Measurements from ENCODE around the gene CNOT3.

Gene CNOT3

DNA sequence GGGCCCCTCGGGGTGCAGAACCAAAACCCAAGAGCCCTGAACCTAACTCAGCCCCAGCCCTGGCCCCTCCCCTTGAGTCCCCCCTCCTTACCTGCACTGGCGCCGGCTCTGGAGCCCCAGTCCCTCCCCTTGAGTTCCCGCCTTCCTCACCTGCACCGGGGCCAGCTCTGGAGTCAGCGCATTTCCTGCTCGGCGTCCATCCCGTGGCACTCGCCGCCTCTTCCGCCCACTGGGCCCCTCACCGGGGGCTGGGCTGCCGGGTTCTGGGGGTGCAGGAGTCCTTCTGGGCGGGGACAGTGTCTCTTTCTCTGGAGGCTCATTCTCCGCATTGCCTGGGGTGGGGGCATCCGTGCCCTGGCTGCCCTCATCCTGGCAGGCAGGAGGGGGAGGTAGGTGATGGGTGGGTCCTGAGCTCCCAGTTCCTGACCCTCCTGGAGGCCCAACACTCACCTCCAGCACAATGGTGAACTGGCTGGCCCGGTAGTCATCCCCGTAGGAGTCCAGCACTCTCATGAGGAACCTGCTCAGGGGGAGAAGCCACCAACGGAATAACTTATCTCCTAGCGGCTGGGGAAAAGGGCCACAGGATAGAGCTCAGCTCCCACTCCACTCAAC lies 29.6 kb upstream of the CNOT3 start:
- H3K36me3 ChIP-seq (ENCODE audit: control insufficient read depth in 2 of 2, insufficient read depth in 1 of 2, low read length in 2 of 2), result peaks cover 69 to 82% of the 10 kb centered on the region in 2 experiments
- CTCF ChIA-PET, result interaction anchor here (0.5 to 0.6 kb wide), 2 partner anchors 254 to 298 kb away, joined by 4 to 7 read pairs; no protein-coding TSS in a partner anchor
- TF ChIP-seq ZNF341 (tag by site-specific recombination; IDR thresholded peaks at IDR 0.05; ENCODE audit: low read depth) (no peak), EGR2 (tag by site-specific recombination; IDR thresholded peaks at IDR 0.05; ENCODE audit: low read depth) (peak; percentile 25; the same call in 1 of the 2 replicates), ZNF416 (tag by site-specific recombination; IDR thresholded peaks at IDR 0.05) (no peak)

DNA sequence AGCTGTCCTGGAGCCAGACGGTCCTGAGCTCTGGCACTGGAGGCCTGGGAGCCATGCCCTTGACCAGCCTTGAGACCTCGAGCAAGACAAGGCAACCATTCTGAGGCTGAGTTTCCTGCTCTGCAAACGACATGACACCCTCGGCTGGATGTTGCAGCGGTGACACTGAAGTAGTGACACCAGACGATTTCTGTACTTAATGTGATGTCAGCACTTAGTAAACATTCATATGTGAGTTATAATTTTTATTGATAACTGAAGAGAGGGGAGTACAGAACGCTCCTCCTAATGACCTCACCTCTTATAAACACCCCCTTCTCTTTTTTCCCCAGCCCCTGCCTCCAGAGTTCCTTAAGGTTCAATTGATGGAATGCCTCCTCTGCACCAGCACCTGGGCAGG lies 29.1 kb upstream of the CNOT3 start:
- TF ChIP-seq ZNF544 (tag by site-specific recombination; IDR thresholded peaks at IDR 0.05) (no peak), ZFP41 (tag by site-specific recombination; IDR thresholded peaks at IDR 0.05; ENCODE audit: borderline replicate concordance) (no peak), ZNF670 (tag by site-specific recombination; IDR thresholded peaks at IDR 0.05; ENCODE audit: low read depth) (no peak), ZBTB7A (tag by site-specific recombination; IDR thresholded peaks at IDR 0.05; ENCODE audit: low read depth) (no peak), OVOL3 (tag by site-specific recombination; IDR thresholded peaks at IDR 0.05) (no peak), ZNF335 (tag by site-specific recombination; conservative IDR thresholded peaks at IDR 0.05) (no peak), ZNF184 (tag by site-specific recombination; IDR thresholded peaks at IDR 0.05) (no peak), ZNF510 (tag by site-specific recombination; IDR thresholded peaks at IDR 0.05; ENCODE audit: insufficient replicate concordance) (no peak), ZNF341 (tag by site-specific recombination; IDR thresholded peaks at IDR 0.05; ENCODE audit: low read depth) (no peak), ZNF610 (tag by site-specific recombination; IDR thresholded peaks at IDR 0.05; ENCODE audit: borderline replicate concordance) (no peak), ZNF19 (tag by site-specific recombination; IDR thresholded peaks at IDR 0.05; ENCODE audit: low read depth) (no peak), MZF1 (tag by site-specific recombination; IDR thresholded peaks at IDR 0.05; ENCODE audit: borderline replicate concordance) (no peak), ZNF433 (tag by site-specific recombination; IDR thresholded peaks at IDR 0.05; ENCODE audit: low read depth) (no peak), TCF7L2 (IDR thresholded peaks at IDR 0.05; ENCODE audit: borderline replicate concordance, low read depth, low read length) (no peak), ZNF146 (tag by site-specific recombination; IDR thresholded peaks at IDR 0.05) (no peak), ZNF621 (tag by site-specific recombination; IDR thresholded peaks at IDR 0.05) (no peak), ZNF175 (tag by site-specific recombination; IDR thresholded peaks at IDR 0.05) (no peak), TRIM28 (IDR thresholded peaks at IDR 0.05; ENCODE audit: borderline replicate concordance, low read length) (no peak), ZSCAN16 (tag by site-specific recombination; IDR thresholded peaks at IDR 0.05) (no peak)
- ChIA-PET CTCF (interaction anchor here (0.5 kb wide), 1 partner anchor 255 kb away, joined by 7 read pairs; no protein-coding TSS in a partner anchor), POLR2A (interaction anchor here (1.7 kb wide), 1 partner anchor 29 kb away, joined by 5 read pairs; the partner anchor contains the start of gene CNOT3)
- H3K4me3 ChIP-seq (ENCODE audit: low read depth, low read length), result no peak overlapping the region
- no peak overlapping the region for H3K27ac ChIP-seq (ENCODE audit: extremely low read depth, low read depth, low read length)
- H3K4me1 ChIP-seq (ENCODE audit: control insufficient read depth, insufficient read depth, low read length), result peaks cover 2% of the 10 kb centered on the region; the same call in 1 of the 2 replicates
- peaks cover 75 to 82% of the 10 kb centered on the region in 2 experiments for H3K36me3 ChIP-seq (ENCODE audit: control insufficient read depth in 2 of 2, insufficient read depth in 1 of 2, low read length in 2 of 2)
- H3K9me3 ChIP-seq (ENCODE audit: control insufficient read depth, insufficient read depth, low read depth, low read length), result no peaks in the 10 kb centered on the region

More for the DNA sequence above, 29.6 kb upstream of the CNOT3 start:
- Histone ChIP-seq H3K4me3 (ENCODE audit: low read depth, low read length) (no peak overlapping the region), H3K9me3 (ENCODE audit: control insufficient read depth, insufficient read depth, low read depth, low read length) (no peaks in the 10 kb centered on the region), H3K27ac (ENCODE audit: extremely low read depth, low read depth, low read length) (0 out of 2 replicates have a peak overlapping the region, but pooled peaks have one; percentile 24), H3K4me1 (ENCODE audit: control insufficient read depth, insufficient read depth, low read length) (peaks cover 2% of the 10 kb centered on the region; the same call in 1 of the 2 replicates)
- POLR2A ChIA-PET, result interaction anchor here (1.7 to 2.1 kb wide), 2 partner anchors 8 to 29 kb away, joined by 5 to 12 read pairs; partner anchors contain the start of genes CNOT3, PRPF31 and TFPT

- ChIA-PET POLR2A (interaction anchor here (0.6 kb wide), 1 partner anchor 27 kb away, joined by 4 read pairs; the partner anchor contains the start of gene CNOT3), CTCF (no interaction called here)
- peaks cover 80 to 81% of the 10 kb centered on the region in 2 experiments for H3K36me3 ChIP-seq (ENCODE audit: control insufficient read depth in 2 of 2, insufficient read depth in 1 of 2, low read length in 2 of 2)
- H3K4me1 ChIP-seq (ENCODE audit: control insufficient read depth, insufficient read depth, low read length), result peaks cover 3% of the 10 kb centered on the region; the same call in 1 of the 2 replicates
- no peaks in the 10 kb centered on the region for H3K9me3 ChIP-seq (ENCODE audit: control insufficient read depth, insufficient read depth, low read depth, low read length)
- no peak overlapping the region for H3K4me3 ChIP-seq (ENCODE audit: low read depth, low read length)
- 0 out of 2 replicates have a peak overlapping the region, but pooled peaks have one; percentile 9 for H3K27ac ChIP-seq (ENCODE audit: extremely low read depth, low read depth, low read length)
- TF ChIP-seq, protein P1, sequence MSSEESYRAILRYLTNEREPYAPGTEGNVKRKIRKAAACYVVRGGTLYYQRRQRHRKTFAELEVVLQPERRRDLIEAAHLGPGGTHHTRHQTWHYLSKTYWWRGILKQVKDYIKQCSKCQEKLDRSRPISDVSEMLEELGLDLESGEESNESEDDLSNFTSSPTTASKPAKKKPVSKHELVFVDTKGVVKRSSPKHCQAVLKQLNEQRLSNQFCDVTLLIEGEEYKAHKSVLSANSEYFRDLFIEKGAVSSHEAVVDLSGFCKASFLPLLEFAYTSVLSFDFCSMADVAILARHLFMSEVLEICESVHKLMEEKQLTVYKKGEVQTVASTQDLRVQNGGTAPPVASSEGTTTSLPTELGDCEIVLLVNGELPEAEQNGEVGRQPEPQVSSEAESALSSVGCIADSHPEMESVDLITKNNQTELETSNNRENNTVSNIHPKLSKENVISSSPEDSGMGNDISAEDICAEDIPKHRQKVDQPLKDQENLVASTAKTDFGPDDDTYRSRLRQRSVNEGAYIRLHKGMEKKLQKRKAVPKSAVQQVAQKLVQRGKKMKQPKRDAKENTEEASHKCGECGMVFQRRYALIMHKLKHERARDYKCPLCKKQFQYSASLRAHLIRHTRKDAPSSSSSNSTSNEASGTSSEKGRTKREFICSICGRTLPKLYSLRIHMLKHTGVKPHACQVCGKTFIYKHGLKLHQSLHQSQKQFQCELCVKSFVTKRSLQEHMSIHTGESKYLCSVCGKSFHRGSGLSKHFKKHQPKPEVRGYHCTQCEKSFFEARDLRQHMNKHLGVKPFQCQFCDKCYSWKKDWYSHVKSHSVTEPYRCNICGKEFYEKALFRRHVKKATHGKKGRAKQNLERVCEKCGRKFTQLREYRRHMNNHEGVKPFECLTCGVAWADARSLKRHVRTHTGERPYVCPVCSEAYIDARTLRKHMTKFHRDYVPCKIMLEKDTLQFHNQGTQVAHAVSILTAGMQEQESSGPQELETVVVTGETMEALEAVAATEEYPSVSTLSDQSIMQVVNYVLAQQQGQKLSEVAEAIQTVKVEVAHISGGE (tag by site-specific recombination; conservative IDR thresholded peaks at IDR 0.05; ENCODE audit: low read depth), result no peak
- TF ChIP-seq, protein P2, sequence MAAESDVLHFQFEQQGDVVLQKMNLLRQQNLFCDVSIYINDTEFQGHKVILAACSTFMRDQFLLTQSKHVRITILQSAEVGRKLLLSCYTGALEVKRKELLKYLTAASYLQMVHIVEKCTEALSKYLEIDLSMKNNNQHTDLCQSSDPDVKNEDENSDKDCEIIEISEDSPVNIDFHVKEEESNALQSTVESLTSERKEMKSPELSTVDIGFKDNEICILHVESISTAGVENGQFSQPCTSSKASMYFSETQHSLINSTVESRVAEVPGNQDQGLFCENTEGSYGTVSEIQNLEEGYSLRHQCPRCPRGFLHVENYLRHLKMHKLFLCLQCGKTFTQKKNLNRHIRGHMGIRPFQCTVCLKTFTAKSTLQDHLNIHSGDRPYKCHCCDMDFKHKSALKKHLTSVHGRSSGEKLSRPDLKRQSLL (tag by site-specific recombination; IDR thresholded peaks at IDR 0.05), result peak; percentile 25; the same call in 1 of the 2 replicates
- TF ChIP-seq EGR2 (tag by site-specific recombination; IDR thresholded peaks at IDR 0.05; ENCODE audit: low read depth) (peak; percentile 42; the same call in 1 of the 2 replicates), ZNF140 (tag by site-specific recombination; IDR thresholded peaks at IDR 0.05) (no peak), ZNF830 (tag by site-specific recombination; IDR thresholded peaks at IDR 0.05; ENCODE audit: low read depth) (no peak)
- TF ChIP-seq, protein P3, sequence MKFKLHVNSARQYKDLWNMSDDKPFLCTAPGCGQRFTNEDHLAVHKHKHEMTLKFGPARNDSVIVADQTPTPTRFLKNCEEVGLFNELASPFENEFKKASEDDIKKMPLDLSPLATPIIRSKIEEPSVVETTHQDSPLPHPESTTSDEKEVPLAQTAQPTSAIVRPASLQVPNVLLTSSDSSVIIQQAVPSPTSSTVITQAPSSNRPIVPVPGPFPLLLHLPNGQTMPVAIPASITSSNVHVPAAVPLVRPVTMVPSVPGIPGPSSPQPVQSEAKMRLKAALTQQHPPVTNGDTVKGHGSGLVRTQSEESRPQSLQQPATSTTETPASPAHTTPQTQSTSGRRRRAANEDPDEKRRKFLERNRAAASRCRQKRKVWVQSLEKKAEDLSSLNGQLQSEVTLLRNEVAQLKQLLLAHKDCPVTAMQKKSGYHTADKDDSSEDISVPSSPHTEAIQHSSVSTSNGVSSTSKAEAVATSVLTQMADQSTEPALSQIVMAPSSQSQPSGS (tag by site-specific recombination; IDR thresholded peaks at IDR 0.05; ENCODE audit: low read depth), result no peak
These were observed 27.9 kb upstream of the CNOT3 start for GRCh38 chr19:54109651-54110050.
